Measurements from ENCODE around the gene MYO18A.
"Not testable (repeated sequence)": the region's sequence is repeated elsewhere in the genome, so short reads cannot be mapped to it uniquely, and the experiment has no call there.

MYO18A gene

GRCh38 chr17:29180034-29180787 is at the start of gene MYO18A:
Gene MYO18A (minus strand): TSS chr17:29180398. CDS start chr17:29166940, 13,458 bp downstream.
- DNase-seq: peak; percentile 74

GRCh38 chr17:29225396-29225795 is 45.2 kb upstream of the MYO18A start:
- no peak for DNase-seq

GRCh38 chr17:29221338-29221737 is 41.1 kb upstream of the MYO18A start:
- DNase-seq: not testable (repeated sequence)

- DNase-seq: peak; percentile 81
Measured at GRCh38 chr17:29219378-29220047, 39.3 kb upstream of the MYO18A start.

- no peak for DNase-seq
Measured at GRCh38 chr17:29216856-29217255, 36.7 kb upstream of the MYO18A start.

- DNase-seq: no peak
Measured at GRCh38 chr17:29216181-29216580, 36.0 kb upstream of the MYO18A start.

- peak; percentile 21 for DNase-seq
Measured at GRCh38 chr17:29215717-29216116, 35.5 kb upstream of the MYO18A start.

- DNase-seq: no peak
Measured at GRCh38 chr17:29215174-29215573, 35.0 kb upstream of the MYO18A start.

- DNase-seq: peak; percentile 3
Measured at GRCh38 chr17:29214215-29215146, 34.3 kb upstream of the MYO18A start.

GRCh38 chr17:29212681-29213121 is 32.5 kb upstream of the MYO18A start:
- peak; percentile 19 for DNase-seq

GRCh38 chr17:29212094-29212631 is 32.0 kb upstream of the MYO18A start:
- no peak for DNase-seq

GRCh38 chr17:29210879-29211278 is 30.7 kb upstream of the MYO18A start:
- no peak for DNase-seq

- no peak for DNase-seq
Measured at GRCh38 chr17:29209073-29209472, 28.9 kb upstream of the MYO18A start.

- DNase-seq: no peak
Measured at GRCh38 chr17:29207975-29208374, 27.8 kb upstream of the MYO18A start.

- no peak for DNase-seq
Measured at GRCh38 chr17:29205047-29205446, 24.8 kb upstream of the MYO18A start.

- DNase-seq: not testable (repeated sequence)
Measured at GRCh38 chr17:29204068-29204804, 24.0 kb upstream of the MYO18A start.

- DNase-seq: no peak
Measured at GRCh38 chr17:29197516-29198272, 17.5 kb upstream of the MYO18A start.

- no peak for DNase-seq
Measured at GRCh38 chr17:29196769-29197515, 16.7 kb upstream of the MYO18A start.

- peak; percentile 18 for DNase-seq
Measured at GRCh38 chr17:29195465-29196081, 15.4 kb upstream of the MYO18A start.

- no peak for DNase-seq
Measured at GRCh38 chr17:29194669-29195068, 14.5 kb upstream of the MYO18A start.
